Mesenchymal stem cell (in vitro differentiated cells and primary cell): ENCODE results near the gene CNOT3.

ENCODE experiments used
- DNase-seq: peaks from one replicate; pipeline ENCODE4 v3.0.0-alpha.2; 2013
- H2AFZ ChIP-seq: one replicate; pipeline ENCODE4 v1.6.1; 2013; ENCODE audit warnings: low read depth, mild to moderate bottlenecking, control low read depth, inconsistent platforms, low read length, moderate library complexity
- H2AK5ac ChIP-seq: 2 replicates; pipeline ENCODE4 v1.6.1; 2013; ENCODE audit warnings: low read length, moderate library complexity, mild to moderate bottlenecking, inconsistent platforms; ENCODE audit not compliant: severe bottlenecking
- H2BK120ac ChIP-seq: one replicate; pipeline ENCODE4 v1.6.1; 2013; ENCODE audit warnings: low read depth, mild to moderate bottlenecking, inconsistent platforms, low read length, moderate library complexity
- H2BK12ac ChIP-seq, 2 experiments: one replicate each; pipeline ENCODE4 v1.6.1; 2013; ENCODE audit warnings: inconsistent platforms in 2 of 2, low read length in 2 of 2, mild to moderate bottlenecking in 2 of 2, moderate library complexity in 2 of 2, control low read depth in 1 of 2
- H2BK15ac ChIP-seq: one replicate; pipeline ENCODE4 v1.6.1; 2013; ENCODE audit warnings: mild to moderate bottlenecking, low read depth, inconsistent platforms; ENCODE audit not compliant: poor library complexity, severe bottlenecking
- H2BK5ac ChIP-seq: 2 replicates; pipeline ENCODE4 v1.6.1; 2013; ENCODE audit warnings: low read depth, mild to moderate bottlenecking, low read length, control low read depth, inconsistent platforms; ENCODE audit not compliant: poor library complexity, severe bottlenecking
- H3K14ac ChIP-seq, 2 experiments: one replicate each; pipeline ENCODE4 v1.6.1; 2013; ENCODE audit warnings: inconsistent platforms in 2 of 2, low read length in 2 of 2, control low read depth in 1 of 2, mild to moderate bottlenecking in 1 of 2, moderate library complexity in 1 of 2
- H3K18ac ChIP-seq, 2 experiments: one replicate each; pipeline ENCODE4 v1.6.1; 2013; ENCODE audit warnings: inconsistent platforms in 2 of 2, low read length in 2 of 2, control low read depth in 1 of 2, low read depth in 1 of 2, mild to moderate bottlenecking in 1 of 2
- H3K23ac ChIP-seq, 2 experiments: one replicate each; pipeline ENCODE4 v1.6.1; 2013; ENCODE audit warnings: inconsistent platforms in 2 of 2, low read length in 2 of 2, mild to moderate bottlenecking in 2 of 2, moderate library complexity in 2 of 2, control low read depth in 1 of 2
- H3K27ac ChIP-seq: 2 replicates; pipeline ENCODE4 v1.5.1; 2013; ENCODE audit warnings: mild to moderate bottlenecking, moderate library complexity, low read length, control low read depth, inconsistent platforms; ENCODE audit not compliant: poor library complexity, severe bottlenecking
- H3K27me3 ChIP-seq, 2 experiments: 2 replicates each; pipeline versions ENCODE4 v1.6.1 to v1.7.0; 2013; ENCODE audit warnings: low read length in 2 of 2, mild to moderate bottlenecking in 2 of 2, moderate library complexity in 2 of 2, control low read depth in 1 of 2, inconsistent platforms in 1 of 2; ENCODE audit not compliant: control insufficient read depth in 1 of 2, insufficient read depth in 1 of 2
- H3K36me3 ChIP-seq, 2 experiments: 2 replicates each; pipeline versions ENCODE4 v1.6.1 to v1.7.0; 2013; ENCODE audit warnings: low read length in 2 of 2, control low read depth in 1 of 2, inconsistent platforms in 1 of 2, low read depth in 1 of 2, mild to moderate bottlenecking in 1 of 2; ENCODE audit not compliant: insufficient read depth in 2 of 2, control insufficient read depth in 1 of 2
- H3K4ac ChIP-seq, 2 experiments: one replicate each; pipeline ENCODE4 v1.6.1; 2013; ENCODE audit warnings: inconsistent platforms in 2 of 2, low read length in 2 of 2, mild to moderate bottlenecking in 2 of 2, moderate library complexity in 2 of 2, control low read depth in 1 of 2, low read depth in 1 of 2
- H3K4me1 ChIP-seq: 2 replicates; pipeline ENCODE4 v1.6.1; 2013; ENCODE audit warnings: low read depth, low read length, control low read depth; ENCODE audit not compliant: control insufficient read depth, insufficient read depth
- H3K4me2 ChIP-seq: 2 replicates; pipeline ENCODE4 v1.6.1; 2013; ENCODE audit warnings: low read length, mild to moderate bottlenecking, inconsistent platforms; ENCODE audit not compliant: poor library complexity, severe bottlenecking
- H3K4me3 ChIP-seq, 2 experiments: 2 replicates each; pipeline versions ENCODE4 v1.5.1 to v1.7.0; 2013; ENCODE audit warnings: low read length in 2 of 2, mild to moderate bottlenecking in 2 of 2, control low read depth in 1 of 2, low read depth in 1 of 2; ENCODE audit not compliant: insufficient read depth in 1 of 2
- H3K79me1 ChIP-seq: replicated peaks from 2 replicates; pipeline ENCODE4 v1.6.1; 2013; ENCODE audit warnings: mild to moderate bottlenecking, control low read depth, low read length, inconsistent platforms; ENCODE audit not compliant: poor library complexity, severe bottlenecking
- H3K9ac ChIP-seq: 2 replicates; pipeline ENCODE4 v1.7.0; 2013; ENCODE audit warnings: mild to moderate bottlenecking, low read length, moderate library complexity
- H3K9me3 ChIP-seq: 2 replicates; pipeline ENCODE4 v1.7.0; 2013; ENCODE audit warnings: mild to moderate bottlenecking, low read length; ENCODE audit not compliant: control insufficient read depth
- H4K8ac ChIP-seq: one replicate; pipeline ENCODE4 v1.6.1; 2013; ENCODE audit warnings: inconsistent platforms, mild to moderate bottlenecking, low read length, moderate library complexity
- H4K91ac ChIP-seq: one replicate; pipeline ENCODE4 v1.6.1; 2013; ENCODE audit warnings: mild to moderate bottlenecking, low read length, inconsistent platforms
- WGBS: methylation state at CpG from one replicate; pipeline ENCODE4 v1.1.7; 2013; ENCODE audit warnings: mixed read lengths; 5-methylcytosine and 5-hydroxymethylcytosine counted together

The CNOT3 gene

DNA sequence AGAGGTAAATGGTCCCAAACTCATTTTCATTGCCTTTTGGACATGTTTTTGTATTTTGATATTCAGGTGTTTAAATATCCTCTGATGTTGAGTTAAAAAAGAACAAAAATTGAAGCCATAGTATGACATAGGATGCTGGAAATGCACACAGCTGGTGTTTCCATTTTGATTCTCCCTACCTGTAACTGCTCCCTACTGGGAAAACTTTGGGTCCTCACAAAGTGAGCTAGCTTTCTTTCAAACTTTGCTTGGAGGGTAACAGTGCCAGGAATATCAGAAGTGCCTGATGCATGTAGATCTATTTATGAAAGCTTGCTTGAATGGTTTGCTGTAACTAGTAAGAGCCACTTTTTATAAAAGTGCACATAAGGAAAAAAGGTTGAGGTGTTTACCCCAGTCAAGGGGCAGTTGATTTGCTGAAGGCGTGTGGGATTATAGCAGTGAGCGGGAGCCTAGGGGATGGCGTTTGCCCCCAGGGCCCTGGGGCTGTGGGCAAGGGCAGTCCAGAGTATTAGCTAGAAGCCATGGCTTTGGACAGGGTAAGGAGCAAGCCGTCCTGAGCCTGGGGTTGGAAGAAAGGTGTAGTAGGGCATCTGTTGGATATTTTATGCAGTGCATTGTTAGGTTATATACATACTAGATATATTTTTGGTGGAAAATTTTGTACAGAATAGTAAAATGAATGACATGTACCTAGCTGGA, 67.4 kb downstream of the CNOT3 start:
- Histone ChIP-seq H3K79me1 (no peaks in the 10 kb centered on the region), H3K14ac (no peak overlapping the region), H4K91ac (no peak overlapping the region), H2AK5ac (no peak overlapping the region), H2BK5ac (no peak overlapping the region), H2AFZ (no peak overlapping the region), H2BK12ac (no peak overlapping the region), H3K27me3 (no peaks in the 10 kb centered on the region), H3K4me1 (peaks cover 50% of the 10 kb centered on the region), H3K18ac (no peak overlapping the region), H3K27ac (no peak overlapping the region), H3K4me3 (peak overlapping the region in 1 of 2 experiments; percentile 35), H2BK15ac (no peak overlapping the region), H3K9ac (peak overlapping the region; percentile 97), H3K4me2 (no peak overlapping the region), H3K4ac (no peak overlapping the region), H4K8ac (no peak overlapping the region), H2BK120ac (no peak overlapping the region), H3K36me3 (peaks cover 62 to 77% of the 10 kb centered on the region in 2 experiments), H3K9me3 (no peaks in the 10 kb centered on the region), H3K23ac (no peak overlapping the region)
- no peak for DNase-seq
- WGBS, result 96% methylated on average over 4 of the region's 4 CpGs
